Fibroblast of skin of left quadriceps (primary cell): Measurements from ENCODE around the gene IRF2.
A peak's percentile ranks its signal among the peaks of the same experiment; 100 is the strongest.

ENCODE experiments used
- DNase-seq, 2 experiments: peaks; one replicate each; pipeline ENCODE4 v3.0.0-alpha.2; 2013; ENCODE audit warnings: low read depth in 2 of 2

IRF2 gene

GRCh38 chr4:184474263-184475095, at the start of gene IRF2:
TSS of gene IRF2 (minus strand) at chr4:184474550. CDS start at chr4:184429064, 45,486 bp downstream.
- peak; percentile 97 for DNase-seq

GRCh38 chr4:184515606-184516005, 41.3 kb upstream of the IRF2 start:
- no peak for DNase-seq

- peak; percentile 49 to 56 for DNase-seq
Measured at GRCh38 chr4:184514121-184514988, 40.0 kb upstream of the IRF2 start.

GRCh38 chr4:184513802-184514120, 39.4 kb upstream of the IRF2 start:
- DNase-seq = no peak

GRCh38 chr4:184511156-184511555, 36.8 kb upstream of the IRF2 start:
- no peak for DNase-seq

GRCh38 chr4:184510401-184510800, 36.1 kb upstream of the IRF2 start:
- no peak for DNase-seq

GRCh38 chr4:184506527-184507121, 32.3 kb upstream of the IRF2 start:
- DNase-seq = no peak

- DNase-seq = no peak
Measured at GRCh38 chr4:184504385-184504784, 30.0 kb upstream of the IRF2 start.

GRCh38 chr4:184503869-184504300, 29.5 kb upstream of the IRF2 start:
- DNase-seq = no peak

- DNase-seq = no peak
Measured at GRCh38 chr4:184500748-184501589, 26.6 kb upstream of the IRF2 start.

- DNase-seq = no peak
Measured at GRCh38 chr4:184499996-184500395, 25.6 kb upstream of the IRF2 start.

GRCh38 chr4:184498598-184498997, 24.2 kb upstream of the IRF2 start:
- DNase-seq = no peak

GRCh38 chr4:184489771-184490170, 15.4 kb upstream of the IRF2 start:
- DNase-seq = no peak

GRCh38 chr4:184487503-184487902, 13.2 kb upstream of the IRF2 start:
- DNase-seq = no peak

- no peak for DNase-seq
Measured at GRCh38 chr4:184485279-184485678, 10.9 kb upstream of the IRF2 start.

- no peak for DNase-seq
Measured at GRCh38 chr4:184481544-184481943, 7.2 kb upstream of the IRF2 start.

- DNase-seq = no peak
Measured at GRCh38 chr4:184479516-184479950, 5.2 kb upstream of the IRF2 start.

- no peak for DNase-seq
Measured at GRCh38 chr4:184477201-184477999, 3.0 kb upstream of the IRF2 start.

GRCh38 chr4:184476695-184477094, 2.3 kb upstream of the IRF2 start:
- DNase-seq = no peak

- DNase-seq = no peak
Measured at GRCh38 chr4:184475498-184475897, 1.1 kb upstream of the IRF2 start.

- DNase-seq = no peak
Measured at GRCh38 chr4:184475096-184475461, 729 bp upstream of the IRF2 start.
